ENCODE data around the gene AAK1.

The AAK1 gene

GRCh38 chr2:69499966-69500365 is 143.6 kb downstream of the AAK1 start:
- H3K79me2 ChIP-seq (ENCODE audit: insufficient read depth, low read length): no peaks in the 10 kb centered on the region
- no peaks in the 10 kb centered on the region for H3K9me3 ChIP-seq (ENCODE audit: insufficient read depth, low read length, severe bottlenecking)
- ATAC-seq (ENCODE audit: insufficient read depth, low read depth) (no peak), DNase-seq (no peak)
- H3K27ac ChIP-seq (ENCODE audit: low read length): no peak overlapping the region
- no peaks in the 10 kb centered on the region for H3K4me1 ChIP-seq (ENCODE audit: insufficient read depth, low read length)
- H3K4me3 ChIP-seq (ENCODE audit: low read depth in 1 of 2, low read length in 2 of 2): no peak overlapping the region
- H3K36me3 ChIP-seq (ENCODE audit: insufficient read depth, low read length): peaks cover 75% of the 10 kb centered on the region
- H3K9ac ChIP-seq (ENCODE audit: low read depth, low read length): no peak overlapping the region
- H3K27me3 ChIP-seq (ENCODE audit: insufficient read depth, low read length, poor library complexity): no peaks in the 10 kb centered on the region
- H3K4me2 ChIP-seq (ENCODE audit: insufficient read depth, low read length): no peak overlapping the region
- no peak overlapping the region for H2AFZ ChIP-seq (ENCODE audit: low read depth, low read length)
- H4K20me1 ChIP-seq (ENCODE audit: insufficient read depth, low read length): no peaks in the 10 kb centered on the region
- TF ChIP-seq EZH2 (IDR thresholded peaks at IDR 0.05; ENCODE audit: borderline replicate concordance, low read depth, low read length, severe bottlenecking) (no peak), CTCF (IDR thresholded peaks at IDR 0.05; ENCODE audit: borderline replicate concordance, extremely low read depth, low read length, poor library complexity, severe bottlenecking) (no peak)

GRCh38 chr2:69499242-69499641 is 144.3 kb downstream of the AAK1 start:
- H3K4me1 ChIP-seq (ENCODE audit: insufficient read depth, low read length): no peaks in the 10 kb centered on the region
- no peak overlapping the region for H3K27ac ChIP-seq (ENCODE audit: low read length)
- no peak overlapping the region for H3K4me2 ChIP-seq (ENCODE audit: insufficient read depth, low read length)
- no peak overlapping the region for H3K9ac ChIP-seq (ENCODE audit: low read depth, low read length)
- DNase-seq (no peak), ATAC-seq (ENCODE audit: insufficient read depth, low read depth) (no peak)
- H3K36me3 ChIP-seq (ENCODE audit: insufficient read depth, low read length): peaks cover 71% of the 10 kb centered on the region
- H3K9me3 ChIP-seq (ENCODE audit: insufficient read depth, low read length, severe bottlenecking): no peaks in the 10 kb centered on the region
- H2AFZ ChIP-seq (ENCODE audit: low read depth, low read length): no peak overlapping the region
- H4K20me1 ChIP-seq (ENCODE audit: insufficient read depth, low read length): no peaks in the 10 kb centered on the region
- TF ChIP-seq CTCF (IDR thresholded peaks at IDR 0.05; ENCODE audit: borderline replicate concordance, extremely low read depth, low read length, poor library complexity, severe bottlenecking): no peak
- no peak for TF ChIP-seq EZH2 (IDR thresholded peaks at IDR 0.05; ENCODE audit: borderline replicate concordance, low read depth, low read length, severe bottlenecking)
- no peaks in the 10 kb centered on the region for H3K27me3 ChIP-seq (ENCODE audit: insufficient read depth, low read length, poor library complexity)
- H3K4me3 ChIP-seq (ENCODE audit: low read depth in 1 of 2, low read length in 2 of 2): no peak overlapping the region
- no peaks in the 10 kb centered on the region for H3K79me2 ChIP-seq (ENCODE audit: insufficient read depth, low read length)

GRCh38 chr2:69495861-69496260 is 147.7 kb downstream of the AAK1 start:
- H3K4me2 ChIP-seq (ENCODE audit: insufficient read depth, low read length): no peak overlapping the region
- ATAC-seq (ENCODE audit: insufficient read depth, low read depth): no peak
- H3K79me2 ChIP-seq (ENCODE audit: insufficient read depth, low read length): no peaks in the 10 kb centered on the region
- H3K4me1 ChIP-seq (ENCODE audit: insufficient read depth, low read length): no peaks in the 10 kb centered on the region
- H3K36me3 ChIP-seq (ENCODE audit: insufficient read depth, low read length): peaks cover 78% of the 10 kb centered on the region
- no peak for DNase-seq
- H3K9me3 ChIP-seq (ENCODE audit: insufficient read depth, low read length, severe bottlenecking): no peaks in the 10 kb centered on the region
- no peaks in the 10 kb centered on the region for H3K27me3 ChIP-seq (ENCODE audit: insufficient read depth, low read length, poor library complexity)
- H3K4me3 ChIP-seq (ENCODE audit: low read depth in 1 of 2, low read length in 2 of 2): no peak overlapping the region
- H3K27ac ChIP-seq (ENCODE audit: low read length): no peak overlapping the region
- TF ChIP-seq EZH2 (IDR thresholded peaks at IDR 0.05; ENCODE audit: borderline replicate concordance, low read depth, low read length, severe bottlenecking) (no peak), CTCF (IDR thresholded peaks at IDR 0.05; ENCODE audit: borderline replicate concordance, extremely low read depth, low read length, poor library complexity, severe bottlenecking) (no peak)
- no peak overlapping the region for H2AFZ ChIP-seq (ENCODE audit: low read depth, low read length)
- H3K9ac ChIP-seq (ENCODE audit: low read depth, low read length): no peak overlapping the region
- no peaks in the 10 kb centered on the region for H4K20me1 ChIP-seq (ENCODE audit: insufficient read depth, low read length)

GRCh38 chr2:69495008-69495407 is 148.5 kb downstream of the AAK1 start:
- Histone ChIP-seq H3K4me3 (ENCODE audit: low read depth in 1 of 2, low read length in 2 of 2) (no peak overlapping the region), H3K79me2 (ENCODE audit: insufficient read depth, low read length) (no peaks in the 10 kb centered on the region), H2AFZ (ENCODE audit: low read depth, low read length) (no peak overlapping the region), H3K27ac (ENCODE audit: low read length) (no peak overlapping the region), H3K4me1 (ENCODE audit: insufficient read depth, low read length) (no peaks in the 10 kb centered on the region), H3K9ac (ENCODE audit: low read depth, low read length) (no peak overlapping the region), H4K20me1 (ENCODE audit: insufficient read depth, low read length) (no peaks in the 10 kb centered on the region), H3K9me3 (ENCODE audit: insufficient read depth, low read length, severe bottlenecking) (no peaks in the 10 kb centered on the region), H3K36me3 (ENCODE audit: insufficient read depth, low read length) (peaks cover 79% of the 10 kb centered on the region), H3K4me2 (ENCODE audit: insufficient read depth, low read length) (no peak overlapping the region), H3K27me3 (ENCODE audit: insufficient read depth, low read length, poor library complexity) (no peaks in the 10 kb centered on the region)
- TF ChIP-seq CTCF (IDR thresholded peaks at IDR 0.05; ENCODE audit: borderline replicate concordance, extremely low read depth, low read length, poor library complexity, severe bottlenecking) (no peak), EZH2 (IDR thresholded peaks at IDR 0.05; ENCODE audit: borderline replicate concordance, low read depth, low read length, severe bottlenecking) (no peak)
- no peak for ATAC-seq (ENCODE audit: insufficient read depth, low read depth)
- no peak for DNase-seq
